ENCODE data around the gene MBTPS1.

MBTPS1 gene

DNA sequence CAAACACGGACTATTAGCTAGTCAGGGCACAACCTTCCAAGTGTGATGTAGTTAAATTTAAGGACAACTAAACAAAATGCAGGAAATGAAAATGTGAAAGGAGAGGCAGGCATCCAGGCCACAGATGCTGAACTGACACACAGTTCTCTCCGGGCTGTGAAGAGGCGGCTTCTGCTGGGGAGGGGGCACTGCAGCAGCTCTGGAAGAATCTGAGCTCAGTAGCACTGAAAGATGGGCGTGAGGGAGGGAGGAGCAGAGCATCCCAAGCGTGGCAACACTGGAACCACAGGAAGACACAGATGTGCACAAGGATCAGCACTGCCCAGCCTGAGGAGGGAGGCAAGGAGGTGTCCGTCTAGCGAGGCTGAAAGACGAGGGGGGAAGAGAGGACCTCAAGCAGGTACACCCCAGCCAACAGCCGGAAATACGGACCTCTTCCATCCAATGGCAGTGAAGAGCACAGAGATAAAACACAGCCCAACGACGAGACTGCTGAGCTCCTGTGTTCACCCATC lies 11.4 kb downstream of the MBTPS1 start:
- no peaks in the 10 kb centered on the region for H3K27me3 ChIP-seq (replicated peaks; ENCODE audit: control insufficient read depth, insufficient read depth, low read length)
- TF ChIP-seq, protein P1, sequence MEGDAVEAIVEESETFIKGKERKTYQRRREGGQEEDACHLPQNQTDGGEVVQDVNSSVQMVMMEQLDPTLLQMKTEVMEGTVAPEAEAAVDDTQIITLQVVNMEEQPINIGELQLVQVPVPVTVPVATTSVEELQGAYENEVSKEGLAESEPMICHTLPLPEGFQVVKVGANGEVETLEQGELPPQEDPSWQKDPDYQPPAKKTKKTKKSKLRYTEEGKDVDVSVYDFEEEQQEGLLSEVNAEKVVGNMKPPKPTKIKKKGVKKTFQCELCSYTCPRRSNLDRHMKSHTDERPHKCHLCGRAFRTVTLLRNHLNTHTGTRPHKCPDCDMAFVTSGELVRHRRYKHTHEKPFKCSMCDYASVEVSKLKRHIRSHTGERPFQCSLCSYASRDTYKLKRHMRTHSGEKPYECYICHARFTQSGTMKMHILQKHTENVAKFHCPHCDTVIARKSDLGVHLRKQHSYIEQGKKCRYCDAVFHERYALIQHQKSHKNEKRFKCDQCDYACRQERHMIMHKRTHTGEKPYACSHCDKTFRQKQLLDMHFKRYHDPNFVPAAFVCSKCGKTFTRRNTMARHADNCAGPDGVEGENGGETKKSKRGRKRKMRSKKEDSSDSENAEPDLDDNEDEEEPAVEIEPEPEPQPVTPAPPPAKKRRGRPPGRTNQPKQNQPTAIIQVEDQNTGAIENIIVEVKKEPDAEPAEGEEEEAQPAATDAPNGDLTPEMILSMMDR (IDR thresholded peaks at IDR 0.05; ENCODE audit: insufficient read depth, low read length, poor library complexity, severe bottlenecking) = no peak
- H3K36me3 ChIP-seq (ENCODE audit: control insufficient read depth, insufficient read depth, low read length) = peaks cover 5% of the 10 kb centered on the region
- H3K4me3 ChIP-seq (replicated peaks; ENCODE audit: low read depth, low read length) = no peak overlapping the region
- no peak for DNase-seq (ENCODE audit: extremely low read depth, insufficient read length)

DNA sequence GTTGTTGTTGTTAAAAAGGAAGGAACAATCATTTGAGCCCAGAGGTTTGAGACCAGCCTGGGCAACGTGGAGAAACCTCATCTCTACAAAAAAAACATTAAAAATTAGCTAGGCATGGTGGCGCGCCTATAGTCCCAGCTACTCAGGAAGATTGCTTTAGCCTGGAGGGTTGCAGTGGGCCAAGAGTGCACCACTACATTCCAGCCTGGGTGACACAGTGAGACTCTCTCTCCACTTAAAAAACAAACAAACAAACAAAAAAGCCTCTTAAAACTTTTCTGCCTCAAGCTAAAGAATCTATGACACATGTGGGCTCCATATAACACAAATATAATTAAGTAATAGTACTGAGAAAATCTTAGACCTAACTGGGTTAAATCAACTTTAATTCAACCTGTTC lies 12.5 kb downstream of the MBTPS1 start:
- no peaks in the 10 kb centered on the region for H3K27me3 ChIP-seq (replicated peaks; ENCODE audit: control insufficient read depth, insufficient read depth, low read length)
- peaks cover 5% of the 10 kb centered on the region for H3K36me3 ChIP-seq (ENCODE audit: control insufficient read depth, insufficient read depth, low read length)
- H3K4me3 ChIP-seq (replicated peaks; ENCODE audit: low read depth, low read length) = no peak overlapping the region
- TF ChIP-seq, protein P1 (IDR thresholded peaks at IDR 0.05; ENCODE audit: insufficient read depth, low read length, poor library complexity, severe bottlenecking) = no peak
- no peak for DNase-seq (ENCODE audit: extremely low read depth, insufficient read length)

DNA sequence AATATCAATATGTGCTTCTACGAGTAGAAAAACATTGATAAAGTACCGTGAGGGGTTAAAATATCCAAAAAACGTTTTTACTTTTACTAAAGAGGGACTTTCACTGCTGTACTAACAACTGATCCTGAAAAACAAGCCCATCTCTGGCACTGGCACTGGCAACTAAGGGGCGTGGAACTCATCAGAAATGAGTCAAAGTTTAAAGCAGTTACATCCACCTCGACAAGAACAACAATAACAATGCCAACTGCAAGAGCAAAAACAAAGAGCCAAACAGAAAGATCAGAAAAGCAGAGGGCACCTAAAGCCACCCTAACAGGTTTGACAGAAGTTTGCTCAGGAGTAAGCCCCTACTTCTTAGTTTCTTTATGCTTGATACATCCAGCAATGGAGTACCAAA lies 13.1 kb downstream of the MBTPS1 start:
- TF ChIP-seq, protein P1 (IDR thresholded peaks at IDR 0.05; ENCODE audit: insufficient read depth, low read length, poor library complexity, severe bottlenecking) = no peak
- Histone ChIP-seq H3K4me3 (replicated peaks; ENCODE audit: low read depth, low read length) (no peak overlapping the region), H3K36me3 (ENCODE audit: control insufficient read depth, insufficient read depth, low read length) (peaks cover 5% of the 10 kb centered on the region), H3K27me3 (replicated peaks; ENCODE audit: control insufficient read depth, insufficient read depth, low read length) (no peaks in the 10 kb centered on the region)
- no peak for DNase-seq (ENCODE audit: extremely low read depth, insufficient read length)

DNA sequence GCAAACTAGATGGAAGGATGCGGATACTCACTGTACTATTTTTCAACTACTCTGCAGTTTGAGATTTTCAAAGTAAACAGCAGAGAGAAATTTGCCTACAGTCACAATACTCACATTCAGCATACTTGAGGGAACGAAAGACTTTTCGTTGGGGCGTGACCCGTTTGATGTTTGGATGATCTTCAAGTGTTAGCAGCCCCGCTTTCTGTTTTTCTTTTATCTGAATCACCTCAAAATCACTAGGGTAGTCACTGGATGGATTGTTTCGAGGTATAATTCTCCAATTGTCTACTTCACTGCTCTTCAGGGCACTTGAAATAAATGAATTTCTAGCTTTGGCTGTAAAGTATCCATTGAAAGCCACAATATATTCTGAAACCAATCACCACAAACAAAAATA lies 17.8 kb downstream of the MBTPS1 start:
- Histone ChIP-seq H3K36me3 (ENCODE audit: control insufficient read depth, insufficient read depth, low read length) (peaks cover 8% of the 10 kb centered on the region), H3K4me3 (replicated peaks; ENCODE audit: low read depth, low read length) (no peak overlapping the region), H3K27me3 (replicated peaks; ENCODE audit: control insufficient read depth, insufficient read depth, low read length) (no peaks in the 10 kb centered on the region)
- TF ChIP-seq, protein P1 (IDR thresholded peaks at IDR 0.05; ENCODE audit: insufficient read depth, low read length, poor library complexity, severe bottlenecking) = no peak
- no peak for DNase-seq (ENCODE audit: extremely low read depth, insufficient read length)

DNA sequence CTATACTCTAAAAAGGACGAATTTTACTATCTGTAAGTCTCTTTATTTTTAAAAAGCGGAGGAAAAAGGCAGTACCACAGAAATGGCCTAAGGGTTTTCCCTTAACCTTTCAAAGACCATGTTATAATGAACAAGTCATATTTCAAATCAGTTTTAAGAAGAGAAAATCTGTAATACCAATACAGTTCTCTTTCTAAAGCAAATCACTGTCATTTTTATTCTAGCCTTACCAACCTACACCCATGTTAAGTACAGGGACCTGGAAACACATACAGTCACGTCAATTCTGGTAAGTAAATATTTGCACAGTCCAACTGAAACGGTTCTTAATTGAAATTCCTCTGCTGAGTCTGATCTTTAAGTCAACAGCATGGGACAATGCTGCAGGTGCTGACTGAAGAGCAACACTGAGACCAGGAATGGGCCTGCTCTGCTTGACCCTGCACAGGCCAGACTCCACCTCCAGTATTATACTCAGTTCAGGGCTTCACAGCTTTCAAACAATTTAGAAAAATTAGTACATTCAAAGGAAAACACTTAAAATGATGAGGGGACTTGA lies 20.2 kb downstream of the MBTPS1 start:
- H3K4me3 ChIP-seq (replicated peaks; ENCODE audit: low read depth, low read length) = no peak overlapping the region
- peaks cover 20% of the 10 kb centered on the region for H3K36me3 ChIP-seq (ENCODE audit: control insufficient read depth, insufficient read depth, low read length)
- H3K27me3 ChIP-seq (replicated peaks; ENCODE audit: control insufficient read depth, insufficient read depth, low read length) = no peaks in the 10 kb centered on the region
- DNase-seq (ENCODE audit: extremely low read depth, insufficient read length) = no peak
- TF ChIP-seq, protein P1 (IDR thresholded peaks at IDR 0.05; ENCODE audit: insufficient read depth, low read length, poor library complexity, severe bottlenecking) = no peak

DNA sequence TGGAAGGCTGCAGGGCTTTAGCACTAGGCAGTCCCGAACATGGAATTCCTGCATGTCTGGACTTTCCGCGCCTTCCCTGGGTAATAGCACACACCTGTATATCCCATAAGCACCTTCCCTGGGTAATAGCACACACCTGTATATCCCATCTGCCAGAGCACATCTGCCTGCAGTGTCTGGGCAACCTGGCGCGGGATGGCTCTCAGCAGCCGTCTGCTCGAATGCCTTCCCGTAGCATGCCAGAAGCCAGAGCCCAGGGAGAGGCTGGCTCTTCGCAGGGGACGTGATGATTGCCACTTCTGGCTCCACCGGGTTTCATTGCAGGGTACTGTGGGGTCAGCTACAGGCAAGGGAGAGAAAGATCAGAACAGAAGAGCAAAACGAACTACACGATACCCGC lies 21.3 kb downstream of the MBTPS1 start:
- Histone ChIP-seq H3K4me3 (replicated peaks; ENCODE audit: low read depth, low read length) (no peak overlapping the region), H3K36me3 (ENCODE audit: control insufficient read depth, insufficient read depth, low read length) (peaks cover 22% of the 10 kb centered on the region), H3K27me3 (replicated peaks; ENCODE audit: control insufficient read depth, insufficient read depth, low read length) (no peaks in the 10 kb centered on the region)
- TF ChIP-seq, protein P1 (IDR thresholded peaks at IDR 0.05; ENCODE audit: insufficient read depth, low read length, poor library complexity, severe bottlenecking) = no peak
- DNase-seq (ENCODE audit: extremely low read depth, insufficient read length) = no peak
